ENCODE measurements around the gene PCIF1. TPM values are rescaled to one million over a fixed set of nuclear protein-coding genes. Genes with fewer than 3 reads are reported as not detected.

The PCIF1 gene
- total and polyA plus RNA-seq, 9 of the 15 experiments (the other 6 are each of a cell fraction or from before 2014, with no cell fraction given): 5.8 to 29.4 (median 11.3) TPM

DNA sequence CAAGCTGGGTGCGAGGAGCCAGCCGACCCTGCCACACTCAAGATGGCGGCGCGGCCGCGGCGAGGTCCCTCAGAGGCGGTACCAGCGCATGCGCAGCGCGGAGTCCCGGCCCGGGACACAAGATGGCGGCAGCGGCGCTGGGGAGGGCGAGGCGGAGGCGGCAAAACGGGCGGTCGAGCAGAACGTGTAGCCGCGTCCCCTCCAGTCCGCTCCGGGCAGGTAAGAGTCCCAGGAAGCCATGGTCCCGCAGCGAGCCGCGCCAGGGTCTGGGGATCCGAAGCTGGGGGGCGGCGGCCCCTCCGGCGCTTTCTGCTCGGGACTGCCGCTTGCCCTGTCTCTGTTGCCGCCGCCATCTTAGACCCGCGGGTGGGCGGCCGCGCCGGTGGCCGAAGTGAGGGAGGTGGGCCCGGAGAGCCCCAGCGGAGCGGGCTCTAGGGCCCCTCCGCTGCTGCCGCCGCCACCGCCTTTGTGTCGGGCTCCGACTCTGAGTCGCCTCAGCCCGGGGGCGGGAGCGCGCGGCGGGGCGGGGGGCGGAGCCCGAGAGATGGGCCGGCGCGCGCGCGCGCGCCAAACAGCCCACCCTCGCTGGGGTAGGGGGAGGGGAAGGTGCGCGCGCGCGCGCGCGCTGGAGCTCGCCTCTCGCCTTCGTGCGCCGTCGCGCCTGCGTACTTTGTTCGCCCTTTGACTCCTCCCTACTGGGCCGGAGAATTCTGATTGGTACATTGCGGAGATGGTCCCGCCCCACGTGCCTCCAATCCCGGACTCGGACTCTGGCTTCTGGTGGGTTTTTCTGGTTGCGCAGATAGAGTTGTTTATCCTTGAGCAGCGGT, at the start of gene PCIF1 (continued):
- TF ChIP-seq BRCA1 (IDR thresholded peaks at IDR 0.05) (no peak), BRCA1 (CRISPR knock-in tag; IDR thresholded peaks at IDR 0.05) (no peak), ARID2 (IDR thresholded peaks at IDR 0.05) (no peak), ZNF764 (CRISPR knock-in tag; IDR thresholded peaks at IDR 0.05; ENCODE audit: low read depth) (no peak), ZNF586 (CRISPR knock-in tag; conservative IDR thresholded peaks at IDR 0.05) (no peak), ZNF384 (IDR thresholded peaks at IDR 0.05; ENCODE audit: low read depth, low read length) (no peak), JUNB (CRISPR knock-in tag; conservative IDR thresholded peaks at IDR 0.05) (no peak), ZBED1 (IDR thresholded peaks at IDR 0.05) (no peak), CBX3 (IDR thresholded peaks at IDR 0.05; ENCODE audit: borderline replicate concordance in 1 of 2, low read length in 2 of 2) (no peak; a peak in 1 of 3 replicates), MGA (IDR thresholded peaks at IDR 0.05) (no peak), KAT7 (CRISPR knock-in tag; IDR thresholded peaks at IDR 0.05; ENCODE audit: borderline replicate concordance) (no peak), ZNF316 (IDR thresholded peaks at IDR 0.05) (peak; percentile 68), HDGF (IDR thresholded peaks at IDR 0.05) (no peak)
- TF ChIP-seq, protein P1, sequence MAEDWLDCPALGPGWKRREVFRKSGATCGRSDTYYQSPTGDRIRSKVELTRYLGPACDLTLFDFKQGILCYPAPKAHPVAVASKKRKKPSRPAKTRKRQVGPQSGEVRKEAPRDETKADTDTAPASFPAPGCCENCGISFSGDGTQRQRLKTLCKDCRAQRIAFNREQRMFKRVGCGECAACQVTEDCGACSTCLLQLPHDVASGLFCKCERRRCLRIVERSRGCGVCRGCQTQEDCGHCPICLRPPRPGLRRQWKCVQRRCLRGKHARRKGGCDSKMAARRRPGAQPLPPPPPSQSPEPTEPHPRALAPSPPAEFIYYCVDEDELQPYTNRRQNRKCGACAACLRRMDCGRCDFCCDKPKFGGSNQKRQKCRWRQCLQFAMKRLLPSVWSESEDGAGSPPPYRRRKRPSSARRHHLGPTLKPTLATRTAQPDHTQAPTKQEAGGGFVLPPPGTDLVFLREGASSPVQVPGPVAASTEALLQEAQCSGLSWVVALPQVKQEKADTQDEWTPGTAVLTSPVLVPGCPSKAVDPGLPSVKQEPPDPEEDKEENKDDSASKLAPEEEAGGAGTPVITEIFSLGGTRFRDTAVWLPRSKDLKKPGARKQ (CRISPR knock-in tag; IDR thresholded peaks at IDR 0.05): no peak

Measured in K562 (cell line).